Posterior cingulate gyrus (tissue), 11 donors: Measurements from ENCODE around the gene ANXA3.

Experiments used
- DNase-seq, 10 donors: peaks; one replicate each; pipeline versions ENCODE4 v3.0.0 to v3.0.0-alpha.2; 2020 to 2021; ENCODE audit warnings: mixed read lengths in 3 of 10
- intact Hi-C: fragments of 100-400 bp; cut with DNase I; formaldehyde crosslinking; loops from one replicate; pipeline ENCODE4 v1.15.1; 2023

The ANXA3 gene

GRCh38 chr4:78606035-78606434 lies 54.5 kb downstream of the ANXA3 start:
- intact Hi-C loops: no loop called here
- no peak for DNase-seq

GRCh38 chr4:78606530-78607095 lies 55.0 kb downstream of the ANXA3 start:
- intact Hi-C loops: no loop called here
- DNase-seq: no peak

DNA sequence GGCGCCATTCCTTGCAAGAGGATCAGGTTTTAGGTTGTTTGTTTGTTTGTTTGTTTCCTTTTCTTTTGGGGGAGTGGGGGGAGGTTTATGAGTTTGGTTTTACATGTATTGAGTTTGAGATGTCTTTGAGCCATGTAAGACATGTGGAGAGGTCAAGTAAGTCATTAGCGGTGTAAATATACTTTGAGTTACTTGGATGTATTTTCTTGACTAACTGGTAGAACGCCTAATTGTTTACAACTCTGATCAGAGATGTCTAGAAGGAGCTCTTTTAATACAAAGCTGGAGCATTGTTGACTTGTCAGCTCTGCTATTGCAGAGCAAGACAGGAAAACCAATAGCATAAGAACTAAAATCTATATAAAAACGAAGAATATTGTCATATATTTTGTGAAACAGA lies 57.1 kb downstream of the ANXA3 start:
- no peak for DNase-seq
- intact Hi-C loops: no loop called here

DNA sequence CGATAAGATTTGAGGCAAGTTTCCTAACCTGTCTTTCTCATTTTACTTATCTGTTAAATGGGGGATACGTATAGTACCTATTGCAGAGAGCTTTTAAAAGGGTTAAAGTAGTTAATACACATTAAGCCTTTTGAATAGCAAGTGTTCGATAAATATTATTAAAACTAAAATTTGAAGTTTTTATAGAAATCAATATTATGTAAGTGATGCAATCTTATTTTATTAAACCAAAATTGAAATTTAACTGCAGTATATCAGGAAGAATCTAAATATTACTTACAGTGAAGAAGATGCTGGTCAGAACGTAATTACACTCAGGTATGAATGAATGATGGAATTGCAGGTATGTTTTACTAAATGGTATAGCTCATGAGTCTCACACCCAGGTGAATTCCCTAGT lies 58.0 kb downstream of the ANXA3 start:
- intact Hi-C loops: no loop called here

GRCh38 chr4:78610546-78611214 lies 59.1 kb downstream of the ANXA3 start:
- DNase-seq: no peak
- intact Hi-C loops: loop anchor here (5.0 kb wide), 1 partner anchor 167 kb away; the partner anchor contains the start of gene BMP2K

More for the DNA sequence above, 58.0 kb downstream of the ANXA3 start:
- no peak for DNase-seq

- intact Hi-C loops: loop anchor here (5.0 kb wide), 1 partner anchor 166 kb away; the partner anchor contains the start of gene BMP2K
- no peak for DNase-seq
Observed at GRCh38 chr4:78611215-78611558, 59.6 kb downstream of the ANXA3 start.

GRCh38 chr4:78612398-78613178 lies 61.0 kb downstream of the ANXA3 start:
- intact Hi-C loops: loop anchor here (1.0 to 5.0 kb wide), 2 partner anchors 165 to 252 kb away; partner anchors contain the start of gene BMP2K
- peak in 2 of 10 donors; percentile 19 to 57 for DNase-seq

DNA sequence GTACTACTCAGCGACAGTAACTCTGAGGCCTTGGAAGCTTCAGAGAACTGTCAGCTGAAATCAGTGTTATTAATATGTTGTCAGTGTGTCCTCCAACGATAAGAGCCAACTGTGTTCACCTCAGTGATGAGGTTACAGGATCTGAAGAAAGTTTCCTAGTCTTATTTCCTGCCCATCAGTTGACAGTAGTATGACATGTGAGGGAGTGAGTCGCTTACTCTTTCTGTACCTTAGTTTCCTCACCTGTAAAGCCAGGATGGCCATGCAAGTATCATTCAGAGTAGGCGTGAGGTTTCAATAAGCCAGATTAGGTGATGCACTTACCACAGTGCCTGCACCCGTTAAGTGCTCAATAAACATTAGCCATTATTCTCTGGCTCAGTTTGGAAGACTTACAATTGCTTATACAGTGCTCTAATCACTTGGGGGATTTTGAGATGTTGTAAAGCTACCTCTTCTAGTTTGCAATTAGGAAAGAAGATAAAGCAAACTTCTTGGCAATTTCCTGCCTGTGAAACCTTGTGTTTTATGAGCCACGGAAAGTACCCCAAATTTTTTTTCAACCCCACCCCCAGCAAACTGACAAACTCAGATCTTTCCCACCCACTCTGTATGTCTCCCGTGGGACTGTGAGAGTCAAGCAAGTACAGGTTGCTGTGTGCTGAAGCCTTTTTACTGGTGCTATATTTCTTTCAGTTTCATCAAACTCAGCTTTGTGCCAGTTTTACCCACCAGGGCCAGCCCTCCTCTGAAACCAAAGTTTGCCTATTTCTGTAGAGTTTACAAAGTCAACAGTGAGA lies 62.2 kb downstream of the ANXA3 start:
- intact Hi-C loops: loop anchor here (5.0 kb wide), 1 partner anchor 164 kb away; the partner anchor contains the start of gene BMP2K
- no peak for DNase-seq

GRCh38 chr4:78616046-78616498 lies 64.5 kb downstream of the ANXA3 start:
- peak in 1 of 10 donors; percentile 36 for DNase-seq
- intact Hi-C loops: no loop called here

- intact Hi-C loops: no loop called here
- DNase-seq: no peak
Observed at GRCh38 chr4:78618436-78618835, 66.9 kb downstream of the ANXA3 start.

DNA sequence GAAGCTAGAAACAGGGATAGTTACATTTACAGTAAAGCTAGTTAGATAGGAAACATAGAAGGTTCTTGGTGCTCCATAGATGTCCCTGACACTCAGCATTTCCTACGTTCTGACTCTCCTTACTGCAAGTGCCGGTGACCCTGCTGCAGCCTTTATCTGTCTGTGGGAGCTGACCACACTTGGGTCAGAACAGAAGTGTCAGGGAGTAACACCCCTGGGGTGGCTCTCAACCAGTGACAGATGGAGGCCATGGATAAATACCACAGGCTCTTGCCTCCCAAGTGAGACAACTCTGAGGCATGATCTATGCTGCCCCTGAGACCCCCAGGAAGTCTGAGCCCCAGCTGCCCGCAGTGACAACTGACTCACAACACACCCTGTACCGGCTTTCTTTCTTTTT lies 69.8 kb downstream of the ANXA3 start:
- intact Hi-C loops: no loop called here
- no peak for DNase-seq

- no peak for DNase-seq
- intact Hi-C loops: no loop called here
Observed at GRCh38 chr4:78622253-78622979, 70.8 kb downstream of the ANXA3 start.

DNA sequence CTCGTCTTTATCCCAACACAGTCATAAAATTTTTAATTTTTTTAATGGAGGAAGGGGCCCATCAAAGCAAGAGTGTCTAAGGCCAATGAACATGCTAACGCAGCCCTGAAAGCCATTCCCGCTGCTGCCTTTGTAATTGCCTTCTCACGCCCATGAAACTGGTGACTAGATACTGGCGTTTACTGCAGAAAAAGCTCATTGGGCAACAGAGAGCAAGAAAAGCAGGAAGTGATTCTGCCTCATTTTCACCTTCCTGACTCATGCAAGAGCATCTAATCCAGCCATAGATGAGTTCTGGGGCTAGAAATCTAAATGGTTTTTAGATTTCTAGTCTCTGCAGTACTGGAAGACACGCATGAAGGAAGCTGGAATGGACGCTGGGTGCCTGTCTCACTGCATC lies 72.5 kb downstream of the ANXA3 start:
- intact Hi-C loops: no loop called here

DNA sequence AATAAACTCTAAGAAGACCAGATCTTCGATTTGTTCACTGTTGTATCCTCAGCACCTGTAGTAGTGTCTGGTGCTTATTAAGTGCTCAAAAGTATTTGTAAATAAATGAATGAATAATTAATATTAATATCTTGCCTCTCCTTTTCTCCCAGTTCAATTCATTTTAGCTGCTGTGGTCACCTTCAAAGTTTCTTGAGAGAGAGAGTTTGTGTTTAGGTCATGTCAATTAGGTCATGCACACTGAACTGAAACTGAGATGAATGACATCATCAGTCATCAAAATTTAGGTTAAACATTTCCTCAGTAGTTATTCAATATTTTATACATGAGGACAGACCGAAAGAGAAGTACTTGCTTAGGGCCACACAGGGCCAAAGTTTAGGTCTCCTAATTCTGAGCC lies 73.5 kb downstream of the ANXA3 start:
- intact Hi-C loops: no loop called here
- DNase-seq: no peak

More for the DNA sequence above, 72.5 kb downstream of the ANXA3 start:
- no peak for DNase-seq

- no peak for DNase-seq
- intact Hi-C loops: no loop called here
Observed at GRCh38 chr4:78627046-78627965, 75.7 kb downstream of the ANXA3 start.

DNA sequence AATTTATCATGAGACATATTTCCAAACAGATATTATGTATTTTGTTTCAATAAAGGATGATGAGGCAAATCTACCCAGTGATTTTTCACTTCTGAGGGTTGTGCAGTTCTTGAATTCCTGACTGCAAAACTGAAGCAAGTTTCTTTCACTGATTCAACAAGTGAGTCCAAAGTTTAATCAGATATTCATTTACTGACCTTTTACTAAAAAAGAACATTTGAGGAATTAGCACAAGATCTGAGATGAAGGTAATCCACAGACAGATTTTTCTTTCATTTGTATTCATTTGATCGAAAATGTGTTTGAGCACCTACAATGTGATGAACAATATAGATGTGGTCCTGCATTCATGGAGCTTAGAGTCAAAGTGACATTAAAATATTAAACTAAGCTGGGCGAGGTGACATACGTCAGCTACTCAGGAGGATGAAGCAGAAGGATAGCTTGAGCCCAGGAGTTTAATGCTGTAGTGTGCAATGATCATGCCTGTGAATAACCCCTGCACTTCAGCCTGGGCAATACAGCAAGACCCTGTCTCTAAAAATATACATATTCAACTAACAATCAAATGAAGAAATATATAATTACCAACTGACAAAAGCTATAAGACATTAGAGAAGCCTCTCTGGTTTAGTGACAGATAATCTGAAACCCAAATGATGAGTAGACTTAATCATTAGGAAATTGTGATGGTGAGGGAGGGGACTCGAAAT lies 76.6 kb downstream of the ANXA3 start:
- intact Hi-C loops: no loop called here
- DNase-seq: no peak

- intact Hi-C loops: no loop called here
- DNase-seq: no peak
Observed at GRCh38 chr4:78629991-78630541, 78.5 kb downstream of the ANXA3 start.

DNA sequence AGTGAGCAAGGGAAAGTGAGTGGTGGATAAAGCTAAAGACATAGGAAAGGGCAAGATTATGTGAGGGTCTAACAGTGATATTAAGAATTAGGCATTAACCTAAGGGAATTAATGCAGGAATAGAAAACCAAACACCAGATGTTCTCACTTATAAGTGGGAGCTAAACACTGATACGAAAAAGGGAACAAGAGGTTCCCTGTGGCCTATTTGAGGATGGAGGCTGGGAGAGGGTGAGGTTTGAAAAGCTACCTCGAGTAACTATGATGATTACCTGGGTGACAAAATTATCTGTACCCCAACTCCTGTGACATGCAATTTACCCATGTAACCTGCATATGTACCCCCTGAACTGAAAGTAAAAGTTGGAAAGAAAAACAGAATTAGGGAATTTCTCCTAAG lies 79.0 kb downstream of the ANXA3 start:
- intact Hi-C loops: no loop called here
- DNase-seq: no peak
